AG04450 (cell line): Measurements from ENCODE around the gene PLOD3. TPM values are rescaled to one million over a fixed set of nuclear protein-coding genes. Genes with fewer than 3 reads are reported as not detected.
A peak's percentile ranks its signal among the peaks of the same experiment; 100 is the strongest.

Experiments
- CTCF ChIA-PET: fragments of 300-600, 350-600 bp; formaldehyde crosslinking; extraction: SDS; loops from one replicate; lab custom pipeline; 2022; ENCODE audit warnings: antibody characterized with exemption, inconsistent platforms; lab: Charles Lee
- POLR2A ChIA-PET: fragments of 350-600 bp; formaldehyde crosslinking; extraction: SDS; loops from one replicate; lab custom pipeline; 2021; ENCODE audit warnings: antibody characterized with exemption, inconsistent platforms; lab: Yijun Ruan, JAX
- DNase-seq: peaks from one replicate; pipeline ENCODE4 v3.0.0-alpha.2; 2011; ENCODE audit warnings: low read depth, low spot score
- H3K27ac ChIP-seq: one replicate; pipeline ENCODE4 v1.5.1; 2012; ENCODE audit warnings: low read depth, low read length, control low read depth
- H3K27me3 ChIP-seq: one replicate; pipeline ENCODE4 v1.6.0; 2012; ENCODE audit warnings: low read length; ENCODE audit not compliant: control insufficient read depth, insufficient read depth
- H3K4me3 ChIP-seq: 2 replicates; pipeline ENCODE4 v1.5.1; 2011; ENCODE audit warnings: mild to moderate bottlenecking, low read depth, low read length, control low read depth
- H3K9me3 ChIP-seq: 2 replicates; pipeline ENCODE4 v1.5.1; 2012; ENCODE audit warnings: low read length; ENCODE audit not compliant: control insufficient read depth, insufficient read depth
- CTCF ChIP-seq: IDR thresholded peaks from 2 replicates; pipeline ENCODE4 v1.5.1; 2011; ENCODE audit warnings: low read depth, low read length, control low read depth, inconsistent platforms
- polyA plus RNA-seq: library from polyadenylated mRNA; depleted of rRNA; stranded (reverse); fragments of >200 nt; gene quantifications from 2 replicates; pipeline ENCODE4 v1.2.3, GENCODE V29; 2011; rRNA removed
- small RNA-seq: library from RNA; depleted of rRNA; stranded (forward); fragments of <200 nt; gene quantifications from one replicate; pipeline ENCODE3, GENCODE V24; 2012; ENCODE audit warnings: low read depth; ENCODE audit not compliant: insufficient read length

The PLOD3 gene
- polyA plus RNA-seq, 1 experiment: 60.6 TPM

GRCh38 chr7:101160910-101161309, 56.5 kb downstream of the PLOD3 start:
- ChIA-PET CTCF (interaction anchor here (0.7 to 1.9 kb wide), 2 partner anchors 10 to 32 kb away, joined by 3 to 5 read pairs; no protein-coding TSS in a partner anchor), POLR2A (no interaction called here)
- H3K4me3 ChIP-seq: no peak overlapping the region
- DNase-seq: no peak
- H3K9me3 ChIP-seq: no peaks in the 10 kb centered on the region; the same call in 1 of the 2 replicates
- TF ChIP-seq CTCF: no peak
- no peak overlapping the region for H3K27ac ChIP-seq
- H3K27me3 ChIP-seq: peaks cover 3% of the 10 kb centered on the region

DNA sequence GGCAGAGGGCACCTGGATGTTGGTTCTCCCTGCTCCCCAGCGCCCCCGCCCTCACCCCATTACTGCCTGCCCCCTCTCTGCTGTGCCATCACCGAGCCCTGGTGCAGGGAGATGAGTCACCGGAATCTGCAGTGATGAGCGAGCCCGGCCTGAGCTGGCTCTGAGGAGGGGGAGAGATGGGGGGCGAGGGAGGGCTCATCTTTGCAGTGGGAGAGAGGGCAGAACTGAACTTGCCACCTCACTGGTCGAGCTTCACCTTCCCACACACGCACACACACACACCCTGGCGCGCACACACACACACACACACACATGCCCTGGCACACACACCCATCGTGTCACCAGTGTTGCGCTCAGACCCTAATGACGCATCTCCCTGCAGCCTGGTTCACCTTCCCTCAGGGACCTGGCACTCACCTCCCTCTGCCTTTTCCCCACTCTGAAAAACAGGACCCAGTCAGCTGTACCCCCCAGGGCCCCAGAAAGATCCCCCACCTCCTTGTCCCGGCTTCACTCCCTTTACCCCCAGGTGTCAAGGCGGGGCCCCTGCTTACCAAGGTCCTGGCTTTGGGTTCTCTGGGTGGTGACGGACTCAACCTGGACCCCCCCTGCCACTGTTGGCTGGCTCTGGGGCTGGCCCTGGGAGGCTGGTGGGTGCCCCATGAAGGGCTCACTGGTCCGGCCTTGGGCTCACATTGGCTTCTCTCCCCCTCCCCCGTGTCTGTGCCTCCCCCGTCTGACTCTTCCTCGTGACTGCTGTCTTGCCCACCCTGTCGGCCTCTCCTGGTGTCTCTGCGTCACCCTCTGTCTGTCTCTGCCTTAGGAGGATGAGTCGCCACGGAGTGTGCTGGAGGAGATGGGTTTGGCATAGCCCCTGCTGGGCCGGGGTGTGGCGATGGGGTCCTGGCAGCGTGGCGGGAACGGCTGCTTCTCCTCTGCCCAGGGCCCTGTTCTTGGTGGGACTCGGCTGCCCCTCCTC, 57.4 kb downstream of the PLOD3 start:
- DNase-seq: no peak
- CTCF ChIA-PET: interaction anchor here (0.7 to 2.0 kb wide), 3 partner anchors 11 to 33 kb away, joined by 3 to 11 read pairs (median 5); no protein-coding TSS in a partner anchor
- no peak overlapping the region for H3K4me3 ChIP-seq
- no peak for TF ChIP-seq CTCF
- H3K9me3 ChIP-seq: no peaks in the 10 kb centered on the region; the same call in 1 of the 2 replicates
- POLR2A ChIA-PET: no interaction called here
- no peak overlapping the region for H3K27ac ChIP-seq
- H3K27me3 ChIP-seq: peaks cover 1% of the 10 kb centered on the region

DNA sequence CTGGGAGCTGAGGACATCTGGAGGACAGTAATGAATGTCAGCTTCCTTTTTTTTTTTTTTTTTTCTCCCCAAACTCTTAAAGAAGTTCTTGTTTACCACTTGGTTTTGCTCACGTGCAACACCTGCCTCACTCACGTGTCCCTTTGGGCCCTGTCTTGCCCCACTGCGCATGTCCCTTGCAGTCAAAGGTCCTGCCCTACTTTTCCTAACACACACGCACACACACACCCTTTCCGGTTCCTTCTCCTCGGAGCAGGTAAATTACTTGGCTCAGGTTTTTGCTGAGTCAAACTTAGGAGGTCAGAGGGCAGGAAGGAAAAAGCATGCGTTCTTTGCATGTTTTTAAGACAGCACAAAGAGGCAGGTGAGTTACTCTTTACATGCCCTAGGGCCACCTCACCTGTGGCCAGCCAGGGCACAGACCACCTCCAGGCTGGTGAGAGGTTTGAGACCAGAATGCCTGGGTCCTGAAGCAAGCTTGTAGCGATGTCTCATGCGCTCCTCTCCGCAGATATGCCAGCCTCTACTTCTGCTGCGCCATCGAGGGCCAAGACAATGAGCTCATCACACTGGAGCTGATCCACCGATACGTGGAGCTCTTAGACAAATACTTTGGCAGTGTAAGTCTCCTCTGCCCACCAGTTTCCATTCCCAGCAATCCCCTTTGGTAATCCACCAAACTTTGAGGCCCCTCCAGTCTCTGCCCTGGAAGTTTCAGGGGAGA, 60.4 kb downstream of the PLOD3 start:
- Histone ChIP-seq H3K4me3 (no peak overlapping the region), H3K27me3 (no peaks in the 10 kb centered on the region), H3K9me3 (no peaks in the 10 kb centered on the region; the same call in 1 of the 2 replicates), H3K27ac (no peak overlapping the region)
- DNase-seq: no peak
- ChIA-PET POLR2A (interaction anchor here (0.6 kb wide), 1 partner anchor 370 kb away, joined by 4 read pairs; no protein-coding TSS in a partner anchor), CTCF (interaction anchor here (0.6 to 3.1 kb wide), 7 partner anchors 9 to 60 kb away, joined by 3 to 43 read pairs (median 7); partner anchors contain the start of genes PLOD3 and ZNHIT1)
- no peak for TF ChIP-seq CTCF

GRCh38 chr7:101156277-101156676, 61.1 kb downstream of the PLOD3 start:
- Histone ChIP-seq H3K27ac (no peak overlapping the region), H3K9me3 (no peaks in the 10 kb centered on the region; the same call in 1 of the 2 replicates), H3K27me3 (no peaks in the 10 kb centered on the region), H3K4me3 (no peak overlapping the region)
- CTCF ChIA-PET: interaction anchor here (0.6 to 3.1 kb wide), 5 partner anchors 10 to 79 kb away, joined by 3 to 43 read pairs (median 7); partner anchors contain the start of genes PLOD3 and ZNHIT1
- DNase-seq: no peak
- peak; percentile 38 for TF ChIP-seq CTCF
- POLR2A ChIA-PET: interaction anchor here (1.5 kb wide), 1 partner anchor 61 kb away, joined by 6 read pairs; the partner anchor contains the start of genes PLOD3 and ZNHIT1

Small RNAs within 50 kb of the gene (small RNA-seq; reads per million reads assigned to genes)
- gene MIR4653: not detected

Other genes starting within 250 kb of the PLOD3 start
- gene MUC12, start 248.0 kb downstream of the PLOD3 start, polyA plus RNA-seq: 1.8 and 2.8 TPM in 2 replicates
- gene MUC17, start 197.5 kb downstream of the PLOD3 start, polyA plus RNA-seq: not detected in 2 replicates
- gene TRIM56, start 132.1 kb downstream of the PLOD3 start, polyA plus RNA-seq: 4.0 and 5.3 TPM in 2 replicates
- 356 and 417 TPM in 2 replicates for gene SERPINE1, start 90.5 kb downstream of the PLOD3 start, polyA plus RNA-seq
- gene AP1S1, start 63.1 kb downstream of the PLOD3 start, polyA plus RNA-seq: 197 and 227 TPM in 2 replicates
- 0.16 and 0.38 TPM in 2 replicates for gene VGF, start 52.0 kb downstream of the PLOD3 start, polyA plus RNA-seq
- gene NAT16, start 37.3 kb downstream of the PLOD3 start, polyA plus RNA-seq: 0.02 and 0.05 TPM in 2 replicates
- not detected in 2 replicates for gene MOGAT3, start 16.5 kb downstream of the PLOD3 start, polyA plus RNA-seq
- 36.0 and 46.2 TPM in 2 replicates for gene ZNHIT1, start 584 bp upstream of the PLOD3 start, polyA plus RNA-seq
- gene CLDN15, start 20.2 kb upstream of the PLOD3 start, polyA plus RNA-seq: 3.0 and 3.3 TPM in 2 replicates
- 170 and 198 TPM in 2 replicates for gene FIS1, start 27.5 kb upstream of the PLOD3 start, polyA plus RNA-seq
- 42.5 and 47.4 TPM in 2 replicates for gene IFT22, start 104.2 kb upstream of the PLOD3 start, polyA plus RNA-seq
- gene COL26A1, start 145.3 kb upstream of the PLOD3 start, polyA plus RNA-seq: 0.06 TPM in 1 of 2 replicates, not detected in the other